ENCODE results near the gene COPS2. TPM values are rescaled to one million over a fixed set of nuclear protein-coding genes. Genes with fewer than 3 reads are reported as not detected.
"Not testable (repeated sequence)": the region's sequence is repeated elsewhere in the genome, so short reads cannot be mapped to it uniquely, and the experiment has no call there.

Gene COPS2
- total RNA-seq, 1 experiment from 2014 or later, result 80.9 TPM

DNA sequence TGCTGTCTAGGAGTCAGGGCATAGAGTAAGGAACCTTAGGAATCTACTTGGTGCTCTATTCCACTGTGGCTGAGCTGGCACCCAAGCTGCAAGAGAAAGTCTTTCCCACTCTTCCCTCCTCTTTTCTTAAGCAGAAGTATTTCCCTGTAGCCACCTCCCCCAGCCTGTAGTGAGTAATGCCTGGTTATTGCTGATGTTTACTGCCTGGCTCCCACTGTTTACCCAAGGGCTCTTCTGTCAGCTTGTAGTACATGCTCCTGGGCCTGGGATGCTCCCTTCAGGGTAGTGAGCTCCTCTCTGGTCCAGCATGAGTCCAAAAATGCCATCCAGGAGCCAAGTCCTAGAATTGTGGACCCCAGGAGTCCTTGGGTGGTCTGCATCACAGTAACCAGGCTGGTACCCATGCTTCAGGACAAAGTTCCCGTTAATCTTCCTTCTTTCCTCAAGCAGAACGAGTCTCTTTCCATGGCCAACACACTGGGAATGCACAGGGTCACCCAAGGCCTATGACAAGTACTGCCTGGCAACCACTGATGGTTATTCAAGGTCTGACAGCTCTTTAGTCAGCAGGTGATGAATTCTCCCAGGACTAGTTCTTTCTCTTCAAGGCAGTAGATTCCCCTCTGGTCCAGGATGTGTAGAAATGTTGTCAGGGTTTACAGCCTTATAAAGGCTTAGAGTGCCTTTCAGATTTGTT lies 32.3 kb upstream of the COPS2 start:
- CTCF ChIA-PET, result no interaction called here
- TF ChIP-seq, protein P1, sequence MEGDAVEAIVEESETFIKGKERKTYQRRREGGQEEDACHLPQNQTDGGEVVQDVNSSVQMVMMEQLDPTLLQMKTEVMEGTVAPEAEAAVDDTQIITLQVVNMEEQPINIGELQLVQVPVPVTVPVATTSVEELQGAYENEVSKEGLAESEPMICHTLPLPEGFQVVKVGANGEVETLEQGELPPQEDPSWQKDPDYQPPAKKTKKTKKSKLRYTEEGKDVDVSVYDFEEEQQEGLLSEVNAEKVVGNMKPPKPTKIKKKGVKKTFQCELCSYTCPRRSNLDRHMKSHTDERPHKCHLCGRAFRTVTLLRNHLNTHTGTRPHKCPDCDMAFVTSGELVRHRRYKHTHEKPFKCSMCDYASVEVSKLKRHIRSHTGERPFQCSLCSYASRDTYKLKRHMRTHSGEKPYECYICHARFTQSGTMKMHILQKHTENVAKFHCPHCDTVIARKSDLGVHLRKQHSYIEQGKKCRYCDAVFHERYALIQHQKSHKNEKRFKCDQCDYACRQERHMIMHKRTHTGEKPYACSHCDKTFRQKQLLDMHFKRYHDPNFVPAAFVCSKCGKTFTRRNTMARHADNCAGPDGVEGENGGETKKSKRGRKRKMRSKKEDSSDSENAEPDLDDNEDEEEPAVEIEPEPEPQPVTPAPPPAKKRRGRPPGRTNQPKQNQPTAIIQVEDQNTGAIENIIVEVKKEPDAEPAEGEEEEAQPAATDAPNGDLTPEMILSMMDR (IDR thresholded peaks at IDR 0.05; ENCODE audit: unreplicated experiment), result no peak
- Mint-ChIP-seq H3K4me3 (ENCODE audit: low read depth, unreplicated experiment) (no peak overlapping the region), H3K9me3 (ENCODE audit: low read depth, unreplicated experiment) (no peaks in the 10 kb centered on the region), H3K27me3 (ENCODE audit: unreplicated experiment) (no peaks in the 10 kb centered on the region), H3K36me3 (ENCODE audit: insufficient read depth, unreplicated experiment) (no peaks in the 10 kb centered on the region), H3K4me1 (ENCODE audit: low read depth, unreplicated experiment) (no peaks in the 10 kb centered on the region), H3K27ac (ENCODE audit: unreplicated experiment) (no peak overlapping the region)
- intact Hi-C loops (cut with micrococcal nuclease; ENCODE audit: unreplicated experiment), result no loop called here
- DNase-seq, result no peak
- no TSS peak for BruUV-seq (replicated peaks)

DNA sequence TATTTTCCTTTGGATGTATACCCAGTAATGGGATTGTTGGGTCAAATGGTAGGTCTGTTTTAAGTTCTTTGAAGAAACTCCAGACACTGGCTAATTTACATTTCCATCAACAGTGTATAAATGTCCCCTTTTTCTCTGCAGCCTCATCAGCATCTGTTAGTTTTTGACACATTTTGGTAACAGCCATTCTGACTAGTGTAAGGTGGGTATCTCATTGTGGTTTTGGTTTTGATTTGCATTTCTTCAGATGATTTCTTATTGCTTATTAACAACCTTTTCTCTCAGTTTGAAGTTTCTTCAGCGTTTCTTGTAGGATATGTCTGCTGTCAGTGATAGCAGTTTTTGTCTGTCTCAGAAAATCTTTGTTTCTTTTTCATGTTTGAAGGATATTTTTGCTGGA lies 30.1 kb upstream of the COPS2 start:
- H3K4me1 Mint-ChIP-seq (ENCODE audit: low read depth, unreplicated experiment), result no peaks in the 10 kb centered on the region
- H3K4me3 Mint-ChIP-seq (ENCODE audit: low read depth, unreplicated experiment), result no peak overlapping the region
- no peaks in the 10 kb centered on the region for H3K36me3 Mint-ChIP-seq (ENCODE audit: insufficient read depth, unreplicated experiment)
- no peak overlapping the region for H3K27ac Mint-ChIP-seq (ENCODE audit: unreplicated experiment)
- TF ChIP-seq, protein P1 (IDR thresholded peaks at IDR 0.05; ENCODE audit: unreplicated experiment), result no peak
- no peaks in the 10 kb centered on the region for H3K27me3 Mint-ChIP-seq (ENCODE audit: unreplicated experiment)
- intact Hi-C loops (cut with micrococcal nuclease; ENCODE audit: unreplicated experiment), result no loop called here
- no peaks in the 10 kb centered on the region for H3K9me3 Mint-ChIP-seq (ENCODE audit: low read depth, unreplicated experiment)
- no peak for DNase-seq
- CTCF ChIA-PET, result no interaction called here
- BruUV-seq (replicated peaks), result no TSS peak

DNA sequence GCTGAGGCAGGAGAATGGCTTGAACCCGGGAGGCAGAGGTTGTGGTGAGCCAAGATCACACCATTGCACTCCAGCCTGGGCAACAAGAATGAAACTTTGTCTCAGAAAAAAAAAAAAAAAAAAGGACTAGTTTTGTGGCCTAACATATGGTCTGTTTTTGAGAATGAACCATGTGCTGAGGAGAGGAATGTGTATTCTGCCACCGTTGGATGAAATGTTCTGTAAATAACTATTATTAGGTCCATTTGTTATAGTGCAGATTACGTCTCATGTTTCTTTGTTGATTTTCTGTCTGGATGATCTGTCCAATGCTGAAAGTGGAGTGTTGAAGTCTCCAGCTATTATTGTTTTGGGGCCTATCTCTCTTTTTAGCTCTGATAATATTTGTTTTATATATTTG lies 28.3 kb upstream of the COPS2 start:
- H3K4me1 Mint-ChIP-seq (ENCODE audit: low read depth, unreplicated experiment); H3K36me3 Mint-ChIP-seq (ENCODE audit: insufficient read depth, unreplicated experiment); H3K27ac Mint-ChIP-seq (ENCODE audit: unreplicated experiment); H3K9me3 Mint-ChIP-seq (ENCODE audit: low read depth, unreplicated experiment); H3K4me3 Mint-ChIP-seq (ENCODE audit: low read depth, unreplicated experiment); CTCF ChIA-PET; DNase-seq; H3K27me3 Mint-ChIP-seq (ENCODE audit: unreplicated experiment); intact Hi-C loops (cut with micrococcal nuclease; ENCODE audit: unreplicated experiment); BruUV-seq (replicated peaks): not testable (repeated sequence)

DNA sequence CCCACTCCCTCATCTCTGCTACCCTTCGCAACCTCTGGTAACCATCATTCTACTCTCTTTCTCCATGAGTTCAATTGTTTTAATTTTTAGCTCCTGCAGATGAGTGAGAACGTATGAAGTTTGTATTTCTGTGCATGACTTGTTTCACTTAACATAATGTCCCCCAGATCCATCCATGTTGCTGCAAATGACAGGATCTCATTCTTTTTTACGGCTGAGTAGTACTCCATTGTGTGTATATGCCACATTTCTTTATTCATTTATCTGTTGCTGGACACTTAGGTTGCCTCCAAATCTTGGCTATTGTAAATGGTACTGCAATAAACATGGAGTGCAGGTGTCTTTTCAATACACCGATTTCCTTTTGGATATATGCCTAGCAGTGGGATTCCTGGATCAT lies 26.7 kb upstream of the COPS2 start:
- H3K27ac Mint-ChIP-seq (ENCODE audit: unreplicated experiment), result no peak overlapping the region
- CTCF ChIA-PET, result no interaction called here

More for the DNA sequence above, 26.7 kb upstream of the COPS2 start:
- intact Hi-C loops (cut with micrococcal nuclease; ENCODE audit: unreplicated experiment), result no loop called here
- Mint-ChIP-seq H3K27me3 (ENCODE audit: unreplicated experiment) (no peaks in the 10 kb centered on the region), H3K4me3 (ENCODE audit: low read depth, unreplicated experiment) (no peak overlapping the region), H3K9me3 (ENCODE audit: low read depth, unreplicated experiment) (no peaks in the 10 kb centered on the region), H3K36me3 (ENCODE audit: insufficient read depth, unreplicated experiment) (no peaks in the 10 kb centered on the region), H3K4me1 (ENCODE audit: low read depth, unreplicated experiment) (no peaks in the 10 kb centered on the region)
- no peak for DNase-seq
- no TSS peak for BruUV-seq (replicated peaks)
- TF ChIP-seq, protein P1 (IDR thresholded peaks at IDR 0.05; ENCODE audit: unreplicated experiment), result no peak

Data from Calu3 (cell line).